Epithelial cell of esophagus (primary cell): ENCODE measurements around the gene HECTD4.
"Not testable (repeated sequence)": the region's sequence is repeated elsewhere in the genome, so short reads cannot be mapped to it uniquely, and the experiment has no call there.

Experiments
- DNase-seq: peaks from one replicate; pipeline ENCODE4 v3.0.0; 2010; ENCODE audit warnings: low read depth
- H3K4me3 ChIP-seq: 2 replicates; pipeline ENCODE4 v1.5.1; 2011; ENCODE audit warnings: mild to moderate bottlenecking, low read length, control low read depth
- CTCF ChIP-seq: IDR thresholded peaks from 2 replicates; pipeline ENCODE4 v1.5.1; 2011; ENCODE audit warnings: low read depth, mild to moderate bottlenecking, low read length, control low read depth, inconsistent platforms; ENCODE audit not compliant: insufficient read depth; ENCODE audit errors: missing control alignments

The HECTD4 gene

GRCh38 chr12:112401903-112402498 is 19.8 kb upstream of the HECTD4 start:
- H3K4me3 ChIP-seq, result no peak overlapping the region
- TF ChIP-seq CTCF, result no peak
- DNase-seq, result no peak

GRCh38 chr12:112401054-112401453 is 18.8 kb upstream of the HECTD4 start:
- no peak for TF ChIP-seq CTCF
- H3K4me3 ChIP-seq, result no peak overlapping the region
- no peak for DNase-seq

- H3K4me3 ChIP-seq, result no peak overlapping the region
- no peak for TF ChIP-seq CTCF
- no peak for DNase-seq
Observed at GRCh38 chr12:112393328-112393727, 11.1 kb upstream of the HECTD4 start.

- DNase-seq, H3K4me3 ChIP-seq: not testable (repeated sequence)
Observed at GRCh38 chr12:112389922-112390654, 7.9 kb upstream of the HECTD4 start.

GRCh38 chr12:112389228-112389627 is 7.0 kb upstream of the HECTD4 start:
- no peak overlapping the region for H3K4me3 ChIP-seq
- TF ChIP-seq CTCF, result no peak
- DNase-seq, result no peak

- DNase-seq, result no peak
- TF ChIP-seq CTCF, result no peak
- H3K4me3 ChIP-seq, result no peak overlapping the region
Observed at GRCh38 chr12:112386726-112387125, 4.5 kb upstream of the HECTD4 start.

GRCh38 chr12:112382866-112383265 is 635 bp upstream of the HECTD4 start:
- no peak for TF ChIP-seq CTCF
- no peak for DNase-seq
- peak overlapping the region; percentile 55 for H3K4me3 ChIP-seq
